ENCODE measurements around the gene PRDX4. TPM values are rescaled to one million over a fixed set of nuclear protein-coding genes. Genes with fewer than 3 reads are reported as not detected.
A peak's percentile ranks its signal among the peaks of the same experiment; 100 is the strongest.
"Not testable (repeated sequence)": the region's sequence is repeated elsewhere in the genome, so short reads cannot be mapped to it uniquely, and the experiment has no call there.

Gene PRDX4
- total RNA-seq, 2 donors from 2014 or later: 27.5 to 33.8 TPM

DNA sequence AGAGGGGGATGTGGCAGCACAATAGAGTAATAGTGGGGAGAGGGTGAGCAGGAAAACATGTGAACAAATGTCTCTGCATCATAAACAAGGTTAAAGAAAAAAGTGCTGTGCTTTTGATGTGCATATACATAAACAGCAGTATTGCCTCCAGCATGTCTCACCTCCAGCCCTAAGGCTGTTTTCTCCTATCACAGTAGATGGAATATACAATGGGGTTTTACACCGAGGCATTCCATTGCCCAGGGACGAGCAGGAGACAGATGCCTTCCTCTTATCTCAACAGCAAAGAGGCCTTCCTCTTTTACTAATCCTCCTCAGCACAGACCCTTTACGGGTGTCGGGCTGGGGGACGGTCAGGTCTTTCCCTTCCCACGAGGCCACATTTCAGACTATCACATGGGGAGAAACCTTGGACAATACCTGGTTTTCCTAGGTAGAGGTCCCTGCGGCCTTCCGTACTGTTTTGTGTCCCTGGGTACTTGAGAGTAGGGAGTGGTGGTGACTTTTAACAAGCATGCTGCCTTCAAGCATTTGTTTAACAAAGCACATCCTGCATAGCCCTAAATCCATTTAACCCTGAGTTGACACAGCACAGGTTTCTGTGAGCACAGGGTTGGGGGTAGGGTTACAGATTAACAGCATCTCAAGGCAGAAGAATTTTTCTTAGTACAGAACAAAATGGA is 7.1 kb upstream of the PRDX4 start:
- not testable (repeated sequence) for DNase-seq; H3K27ac Mint-ChIP-seq; H3K36me3 Mint-ChIP-seq (ENCODE audit: insufficient read depth in 2 of 2); H3K4me3 Mint-ChIP-seq; H3K9me3 Mint-ChIP-seq; ATAC-seq (replicated peaks in 1 of 2); H3K27me3 Mint-ChIP-seq (ENCODE audit: low read depth)
- H3K4me1 Mint-ChIP-seq (ENCODE audit: low read depth): peaks cover 17% of the 10 kb centered on the region

- H3K36me3 Mint-ChIP-seq (ENCODE audit: insufficient read depth in 2 of 2): no peaks in the 10 kb centered on the region
- ATAC-seq (replicated peaks in 1 of 2): no peak
- DNase-seq: no peak
- no peak overlapping the region for H3K27ac Mint-ChIP-seq
- peaks cover 19% of the 10 kb centered on the region for H3K4me1 Mint-ChIP-seq (ENCODE audit: low read depth)
- no peaks in the 10 kb centered on the region for H3K9me3 Mint-ChIP-seq
- H3K27me3 Mint-ChIP-seq (ENCODE audit: low read depth): peaks cover 7% of the 10 kb centered on the region
- no peak overlapping the region for H3K4me3 Mint-ChIP-seq
Observed at GRCh38 chrX:23660766-23661132, 6.5 kb upstream of the PRDX4 start.

DNA sequence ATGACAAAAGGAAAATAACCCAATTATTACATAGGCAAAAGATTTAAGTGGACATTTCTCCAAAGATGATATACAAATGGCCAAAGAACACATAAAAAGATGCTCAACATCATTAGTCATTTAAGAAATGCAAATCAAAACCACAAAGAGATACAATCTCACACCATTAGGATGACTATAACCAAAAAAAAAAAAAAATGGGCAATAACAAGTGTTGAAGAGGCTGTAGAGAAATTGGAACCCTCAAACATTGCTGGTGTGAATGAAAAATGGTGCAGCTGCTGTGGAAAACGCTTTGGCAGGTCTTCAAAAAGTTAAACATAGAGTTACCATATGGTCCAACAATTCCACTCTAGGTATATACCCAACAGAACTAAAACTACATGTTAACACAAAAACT is 5.6 kb upstream of the PRDX4 start:
- ATAC-seq (replicated peaks in 1 of 2): peak in 1 of 2 donors; percentile 15
- H3K4me3 Mint-ChIP-seq: peak overlapping the region in 1 of 2 donors; percentile 80

GRCh38 chrX:23662187-23662586 is 5.1 kb upstream of the PRDX4 start:
- peak; percentile 33 to 39 for ATAC-seq (replicated peaks in 1 of 2)
- peak overlapping the region; percentile 97 for H3K27ac Mint-ChIP-seq
- peaks cover 30% of the 10 kb centered on the region for H3K4me1 Mint-ChIP-seq (ENCODE audit: low read depth)
- no peaks in the 10 kb centered on the region for H3K9me3 Mint-ChIP-seq
- DNase-seq: no peak
- H3K27me3 Mint-ChIP-seq (ENCODE audit: low read depth): peaks cover 7% of the 10 kb centered on the region
- H3K4me3 Mint-ChIP-seq: peak overlapping the region; percentile 6 to 80
- no peaks in the 10 kb centered on the region for H3K36me3 Mint-ChIP-seq (ENCODE audit: insufficient read depth in 2 of 2)

More for the DNA sequence above, 5.6 kb upstream of the PRDX4 start:
- Mint-ChIP-seq H3K9me3 (no peaks in the 10 kb centered on the region), H3K4me1 (ENCODE audit: low read depth) (peaks cover 27% of the 10 kb centered on the region), H3K36me3 (ENCODE audit: insufficient read depth in 2 of 2) (no peaks in the 10 kb centered on the region), H3K27me3 (ENCODE audit: low read depth) (peaks cover 7% of the 10 kb centered on the region), H3K27ac (peak overlapping the region; percentile 78)
- DNase-seq: no peak

DNA sequence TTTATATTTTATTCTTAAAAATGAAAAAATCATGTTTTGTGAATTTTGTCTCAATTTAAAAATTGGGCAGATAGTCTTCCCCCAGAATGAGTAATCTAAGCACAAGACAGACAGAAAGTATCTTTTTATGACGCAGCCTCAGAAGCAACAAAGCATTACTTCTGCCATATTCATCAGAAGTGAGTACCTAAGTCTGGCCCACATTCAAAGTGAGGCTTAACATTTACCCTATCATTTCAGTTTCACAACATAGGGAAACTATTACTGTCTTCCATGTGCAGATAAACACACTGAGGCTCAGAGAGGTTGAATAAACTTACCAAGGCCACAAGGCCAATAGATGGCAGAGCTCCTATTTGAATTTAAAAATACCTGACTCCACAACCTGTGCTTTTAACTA is 4.4 kb upstream of the PRDX4 start:
- H3K27ac Mint-ChIP-seq: peak overlapping the region; percentile 97
- peak overlapping the region; percentile 6 to 80 for H3K4me3 Mint-ChIP-seq
- peaks cover 30% of the 10 kb centered on the region for H3K4me1 Mint-ChIP-seq (ENCODE audit: low read depth)
- ATAC-seq (replicated peaks in 1 of 2) (peak; percentile 79 to 81), DNase-seq (peak; percentile 14 to 19)
- H3K36me3 Mint-ChIP-seq (ENCODE audit: insufficient read depth in 2 of 2): no peaks in the 10 kb centered on the region
- H3K9me3 Mint-ChIP-seq: no peaks in the 10 kb centered on the region
- peaks cover 7% of the 10 kb centered on the region for H3K27me3 Mint-ChIP-seq (ENCODE audit: low read depth)

GRCh38 chrX:23664496-23664895 is 2.8 kb upstream of the PRDX4 start:
- Mint-ChIP-seq H3K27me3 (ENCODE audit: low read depth) (peaks cover 7% of the 10 kb centered on the region), H3K4me1 (ENCODE audit: low read depth) (peaks cover 40% of the 10 kb centered on the region), H3K9me3 (no peaks in the 10 kb centered on the region), H3K27ac (no peak overlapping the region), H3K36me3 (ENCODE audit: insufficient read depth in 2 of 2) (no peaks in the 10 kb centered on the region), H3K4me3 (no peak overlapping the region)
- ATAC-seq (replicated peaks in 1 of 2): no peak
- DNase-seq: no peak

GRCh38 chrX:23666282-23666681 is 1.0 kb upstream of the PRDX4 start:
- Mint-ChIP-seq H3K27ac (peak overlapping the region; percentile 72), H3K4me3 (peak overlapping the region; percentile 37 to 63), H3K4me1 (ENCODE audit: low read depth) (peaks cover 39% of the 10 kb centered on the region), H3K36me3 (ENCODE audit: insufficient read depth in 2 of 2) (no peaks in the 10 kb centered on the region), H3K27me3 (ENCODE audit: low read depth) (peaks cover 2% of the 10 kb centered on the region), H3K9me3 (no peaks in the 10 kb centered on the region)
- DNase-seq: no peak
- no peak for ATAC-seq (replicated peaks in 1 of 2)

DNA sequence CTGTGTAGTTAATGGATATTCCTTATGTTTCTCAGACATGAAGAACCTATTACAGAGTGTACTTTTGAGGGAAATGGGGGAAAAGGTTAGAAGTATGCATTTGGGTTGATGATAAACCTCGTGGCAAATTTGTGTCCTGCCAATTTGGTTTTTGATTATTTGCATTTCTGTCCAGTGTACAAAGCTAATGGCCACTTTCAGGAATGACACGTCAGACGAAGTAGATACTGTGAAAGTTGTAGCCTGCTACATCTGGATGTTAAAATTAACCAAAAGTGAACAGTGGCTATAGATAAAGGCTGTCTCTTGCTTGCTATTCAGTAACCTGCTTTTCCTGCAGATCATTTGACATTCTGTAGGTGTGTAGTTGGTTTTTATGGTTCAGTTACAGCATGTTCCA is 1.0 kb downstream of the PRDX4 start:
- peak overlapping the region; percentile 73 for H3K27ac Mint-ChIP-seq

GRCh38 chrX:23670528-23670927 is 3.2 kb downstream of the PRDX4 start:
- peaks cover 23% of the 10 kb centered on the region for H3K4me1 Mint-ChIP-seq (ENCODE audit: low read depth)
- no peaks in the 10 kb centered on the region for H3K9me3 Mint-ChIP-seq
- no peak for DNase-seq
- peaks cover 0 to 1% of the 10 kb centered on the region in 2 donors for H3K36me3 Mint-ChIP-seq (ENCODE audit: insufficient read depth in 2 of 2)
- H3K27me3 Mint-ChIP-seq (ENCODE audit: low read depth): no peaks in the 10 kb centered on the region
- no peak for ATAC-seq (replicated peaks in 1 of 2)
- no peak overlapping the region for H3K4me3 Mint-ChIP-seq
- H3K27ac Mint-ChIP-seq: no peak overlapping the region

More for the DNA sequence above, 1.0 kb downstream of the PRDX4 start:
- no peak for DNase-seq
- Mint-ChIP-seq H3K4me3 (peak overlapping the region; percentile 84 to 90), H3K9me3 (no peaks in the 10 kb centered on the region), H3K27me3 (ENCODE audit: low read depth) (no peaks in the 10 kb centered on the region), H3K4me1 (ENCODE audit: low read depth) (peaks cover 23% of the 10 kb centered on the region), H3K36me3 (ENCODE audit: insufficient read depth in 2 of 2) (no peaks in the 10 kb centered on the region)
- ATAC-seq (replicated peaks in 1 of 2): no peak

DNA sequence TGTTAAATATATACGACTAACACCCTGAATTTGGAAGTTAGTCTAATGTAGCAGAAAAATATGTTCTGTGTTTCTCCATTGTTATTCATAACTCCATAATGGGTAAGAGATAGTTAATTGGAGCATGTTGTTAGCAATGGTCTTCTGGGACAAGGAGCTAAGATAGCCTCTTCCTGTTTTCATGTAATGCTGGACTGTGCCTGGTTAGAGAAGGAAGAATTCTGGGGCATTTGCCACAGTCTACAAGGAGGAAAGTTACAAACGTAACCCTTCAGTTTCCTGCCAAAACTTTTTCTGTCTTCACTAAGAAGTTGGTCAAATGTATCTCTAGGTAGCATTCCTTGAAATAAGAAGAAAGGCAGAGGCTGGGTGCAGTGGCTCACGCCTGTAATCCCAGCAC is 5.8 kb downstream of the PRDX4 start:
- Mint-ChIP-seq H3K4me1 (ENCODE audit: low read depth) (peaks cover 7% of the 10 kb centered on the region), H3K36me3 (ENCODE audit: insufficient read depth in 2 of 2) (peaks cover 1 to 2% of the 10 kb centered on the region in 2 donors), H3K9me3 (no peaks in the 10 kb centered on the region), H3K27me3 (ENCODE audit: low read depth) (no peaks in the 10 kb centered on the region), H3K27ac (no peak overlapping the region), H3K4me3 (no peak overlapping the region)
- ATAC-seq (replicated peaks in 1 of 2) (no peak), DNase-seq (no peak)

DNA sequence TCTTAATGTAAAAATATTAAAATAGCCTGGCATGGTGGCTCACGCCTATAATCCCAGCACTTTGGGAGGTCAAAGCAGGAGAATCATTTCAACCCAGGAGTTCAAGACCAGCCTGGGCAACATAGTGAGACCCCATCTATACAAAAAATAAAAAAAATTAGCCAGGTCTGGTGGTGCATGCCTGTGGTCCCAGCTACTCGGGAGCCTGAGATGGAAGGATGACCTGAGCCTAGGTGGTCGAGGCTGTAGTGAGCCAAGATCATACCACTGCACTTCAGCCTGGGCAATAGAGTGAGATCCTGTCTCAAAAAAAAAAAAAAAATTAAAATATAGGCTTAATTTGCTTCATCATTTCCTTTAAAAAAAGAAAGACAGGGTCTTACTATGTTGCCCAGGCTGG is 9.2 kb downstream of the PRDX4 start:
- H3K4me3 Mint-ChIP-seq; DNase-seq; H3K36me3 Mint-ChIP-seq (ENCODE audit: insufficient read depth in 2 of 2); ATAC-seq (replicated peaks in 1 of 2); H3K4me1 Mint-ChIP-seq (ENCODE audit: low read depth); H3K27me3 Mint-ChIP-seq (ENCODE audit: low read depth); H3K9me3 Mint-ChIP-seq; H3K27ac Mint-ChIP-seq: not testable (repeated sequence)

DNA sequence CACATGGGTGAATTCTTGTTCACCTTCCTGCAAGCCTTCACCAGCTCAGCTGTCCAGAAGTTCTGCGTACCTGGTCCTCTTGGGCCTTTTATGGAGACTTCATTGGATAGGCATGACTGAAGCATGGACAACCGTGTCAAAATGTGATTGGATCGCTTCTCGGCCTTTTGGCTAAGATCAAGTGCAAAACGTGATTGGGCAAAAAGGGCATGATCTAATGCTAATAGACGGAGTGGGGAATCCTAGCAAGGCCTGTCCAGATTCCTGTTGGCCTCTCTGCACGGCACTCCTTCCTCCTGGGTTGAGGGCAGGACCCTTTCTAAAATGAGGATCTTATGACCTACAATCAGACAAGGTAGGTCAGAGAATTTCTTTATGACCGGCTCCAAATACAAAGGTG is 24.9 kb downstream of the PRDX4 start:
- Mint-ChIP-seq H3K9me3 (no peaks in the 10 kb centered on the region), H3K27me3 (ENCODE audit: low read depth) (no peaks in the 10 kb centered on the region), H3K27ac (no peak overlapping the region), H3K4me1 (ENCODE audit: low read depth) (no peaks in the 10 kb centered on the region), H3K4me3 (no peak overlapping the region), H3K36me3 (ENCODE audit: insufficient read depth in 2 of 2) (peaks cover 0 to under 1% of the 10 kb centered on the region in 2 donors)
- ATAC-seq (replicated peaks in 1 of 2) (no peak), DNase-seq (no peak)

GRCh38 chrX:23694606-23695005 is 27.3 kb downstream of the PRDX4 start:
- Mint-ChIP-seq H3K4me1 (ENCODE audit: low read depth) (no peaks in the 10 kb centered on the region), H3K36me3 (ENCODE audit: insufficient read depth in 2 of 2) (no peaks in the 10 kb centered on the region), H3K27ac (no peak overlapping the region), H3K9me3 (no peaks in the 10 kb centered on the region), H3K4me3 (no peak overlapping the region), H3K27me3 (ENCODE audit: low read depth) (no peaks in the 10 kb centered on the region)
- DNase-seq (peak; percentile 19 to 35), ATAC-seq (replicated peaks in 1 of 2) (peak; percentile 64 to 67)

DNA sequence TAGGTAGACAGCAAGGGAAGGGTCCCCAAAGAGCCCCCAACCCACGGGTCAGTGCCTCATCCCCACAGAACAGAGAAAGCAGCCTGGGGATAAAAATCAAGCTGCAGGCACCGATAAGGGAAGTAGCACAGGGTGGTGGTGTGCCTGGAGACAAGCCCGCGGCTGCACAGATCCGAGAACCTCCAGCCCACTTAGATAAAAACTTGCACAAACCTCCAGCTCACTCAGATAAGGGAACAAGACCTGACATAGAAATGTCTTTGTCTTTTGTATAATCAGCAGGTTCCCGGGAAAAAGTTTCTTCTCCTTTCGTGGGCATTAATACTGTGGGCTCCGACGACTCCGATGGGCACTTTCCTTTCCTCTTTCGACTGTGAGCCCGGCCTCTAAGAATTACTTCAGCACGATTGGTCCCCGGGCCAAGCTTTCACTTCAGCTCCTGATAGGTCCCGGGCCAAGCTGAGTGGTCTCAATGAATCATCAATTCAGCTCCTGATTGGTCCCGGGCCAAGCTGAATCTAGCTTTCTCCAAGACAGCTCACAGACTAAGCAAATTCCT is 32.4 kb downstream of the PRDX4 start:
- peak in 1 of 2 donors; percentile 3 for DNase-seq
- peak in 1 of 2 donors; percentile 49 for ATAC-seq (replicated peaks in 1 of 2)
- Mint-ChIP-seq H3K4me1 (ENCODE audit: low read depth) (peaks cover 3% of the 10 kb centered on the region), H3K36me3 (ENCODE audit: insufficient read depth in 2 of 2) (peaks cover 8 to 10% of the 10 kb centered on the region in 2 donors), H3K27ac (no peak overlapping the region), H3K4me3 (peak overlapping the region; percentile 69 to 73), H3K9me3 (no peaks in the 10 kb centered on the region), H3K27me3 (ENCODE audit: low read depth) (no peaks in the 10 kb centered on the region)

Measured in activated T-cell treated with anti-CD3 and anti-CD28 coated beads, Interleukin-2, amount 50 U/mL, for 72 hours (primary cell).